Activated CD4-positive, alpha-beta T cell treated with anti-CD3 and anti-CD28 coated beads, Interleukin-2, amount 50 U/mL, for 4 hours (primary cell): Measurements from ENCODE around the gene CNTFR.

Experiments
- DNase-seq, 2 experiments: peaks; one replicate each; pipeline ENCODE4 v3.0.0-alpha.2; 2020

Gene CNTFR

DNA sequence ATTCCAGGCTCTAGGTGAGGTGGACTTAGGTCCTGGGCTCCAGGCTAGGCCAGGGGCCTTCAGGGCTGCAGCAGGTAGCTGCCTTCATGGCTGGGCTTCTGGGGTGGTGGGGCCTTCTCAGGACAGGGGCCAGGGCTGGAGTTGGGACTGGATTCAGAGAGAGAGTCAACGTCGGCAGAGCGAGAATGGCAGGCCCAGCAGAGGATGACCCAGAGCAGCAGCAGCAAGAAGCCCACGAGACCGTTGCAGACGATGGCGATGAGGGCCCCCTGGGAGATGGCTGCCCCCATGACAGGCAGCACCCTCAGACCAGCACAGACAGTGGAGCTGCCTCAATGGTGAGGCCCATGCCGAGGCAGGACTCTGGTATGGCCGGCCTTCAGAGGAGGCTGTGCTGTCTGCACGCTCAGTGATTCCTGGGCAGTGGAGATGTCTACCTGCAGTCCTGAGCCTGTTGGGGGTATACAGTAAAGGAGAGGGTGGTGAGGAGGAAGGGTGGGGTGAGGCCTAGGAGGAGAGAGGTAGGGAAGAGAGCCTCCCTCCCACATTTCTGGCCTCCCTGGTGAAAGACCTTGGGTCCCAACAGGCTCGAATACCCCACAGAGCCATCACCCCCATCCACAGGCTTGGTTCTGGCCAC lies 68.0 kb downstream of the CNTFR start:
- no peak for DNase-seq

- no peak for DNase-seq
These were observed 68.8 kb downstream of the CNTFR start for GRCh38 chr9:34520505-34521385.

- no peak for DNase-seq
These were observed 69.4 kb downstream of the CNTFR start for GRCh38 chr9:34520096-34520495.

- DNase-seq: no peak
These were observed 70.1 kb downstream of the CNTFR start for GRCh38 chr9:34519321-34520020.

DNA sequence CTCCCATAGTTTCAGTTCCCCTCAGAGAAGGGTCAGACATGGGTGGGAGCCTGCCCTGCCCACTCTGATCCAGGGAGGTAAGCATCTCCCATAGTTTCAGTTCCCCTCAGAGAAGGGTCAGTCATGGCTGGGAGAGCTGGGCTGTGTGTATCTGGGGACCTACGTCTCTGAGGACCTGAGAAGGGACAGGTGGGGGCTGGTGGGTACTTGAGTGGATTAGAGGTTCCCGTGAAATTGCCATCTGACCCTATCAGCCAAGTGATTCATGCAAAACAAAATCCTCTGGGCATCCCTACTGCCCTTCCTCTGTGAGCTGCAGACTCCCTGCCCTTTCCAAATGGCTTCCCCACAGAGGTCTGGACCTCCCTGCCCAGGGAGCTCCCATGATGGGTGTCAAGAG lies 70.6 kb downstream of the CNTFR start:
- DNase-seq: no peak

- DNase-seq: no peak
These were observed 71.4 kb downstream of the CNTFR start for GRCh38 chr9:34518110-34518616.

DNA sequence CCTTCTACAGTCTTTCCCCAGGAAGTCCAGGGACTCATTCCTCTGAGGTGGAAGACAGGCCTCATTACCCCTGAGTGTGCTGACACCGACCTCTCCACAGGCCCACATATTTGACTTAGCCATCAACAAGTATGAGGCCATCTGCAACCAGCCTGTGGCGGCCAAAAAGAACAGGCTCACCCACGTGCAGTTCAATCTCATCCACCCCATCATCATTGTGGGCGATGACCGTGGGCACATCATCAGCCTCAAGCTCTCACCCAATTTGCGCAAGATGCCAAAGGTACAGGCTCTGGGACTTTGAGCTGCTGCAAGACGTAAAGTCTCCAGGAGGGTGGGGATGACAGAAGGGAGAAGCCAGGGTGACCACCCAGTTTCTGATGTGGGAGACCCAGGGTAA lies 72.3 kb downstream of the CNTFR start:
- DNase-seq: no peak

GRCh38 chr9:34515959-34516358 lies 73.6 kb downstream of the CNTFR start:
- no peak for DNase-seq

- DNase-seq: no peak
These were observed 74.7 kb downstream of the CNTFR start for GRCh38 chr9:34514816-34515215.

- no peak for DNase-seq
These were observed 75.1 kb downstream of the CNTFR start for GRCh38 chr9:34514401-34514800.

DNA sequence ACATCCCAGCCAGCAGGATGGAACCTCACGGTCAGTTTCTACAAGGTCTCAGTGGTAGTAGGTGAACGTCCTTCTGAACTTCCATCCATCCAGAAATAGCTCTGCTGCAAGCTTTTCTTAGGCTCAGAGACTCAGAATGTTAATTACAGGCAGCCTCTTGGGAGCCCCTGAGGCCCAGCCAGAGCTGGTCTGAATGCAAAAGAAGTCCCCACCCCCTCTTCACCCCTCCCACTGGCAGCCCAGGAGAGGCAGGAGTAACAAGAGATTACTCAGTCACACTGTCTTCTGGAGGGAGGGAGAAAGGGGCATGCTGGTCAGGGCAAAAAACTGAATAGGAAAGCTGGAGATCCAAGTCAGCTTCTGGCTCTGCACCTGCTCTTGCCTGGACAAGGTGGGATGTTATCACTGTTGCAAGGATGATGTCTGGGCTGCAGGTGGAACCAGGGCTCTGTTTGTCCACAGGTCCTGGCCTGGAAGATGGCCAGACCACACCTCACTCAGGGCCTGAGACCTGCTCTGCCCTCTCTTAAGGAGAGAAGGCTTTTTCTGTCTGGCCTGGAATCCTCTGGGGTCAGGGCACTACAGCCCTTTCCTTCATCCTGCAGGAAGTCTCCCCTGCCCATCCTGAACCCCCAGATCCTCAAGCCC lies 75.8 kb downstream of the CNTFR start:
- no peak for DNase-seq

DNA sequence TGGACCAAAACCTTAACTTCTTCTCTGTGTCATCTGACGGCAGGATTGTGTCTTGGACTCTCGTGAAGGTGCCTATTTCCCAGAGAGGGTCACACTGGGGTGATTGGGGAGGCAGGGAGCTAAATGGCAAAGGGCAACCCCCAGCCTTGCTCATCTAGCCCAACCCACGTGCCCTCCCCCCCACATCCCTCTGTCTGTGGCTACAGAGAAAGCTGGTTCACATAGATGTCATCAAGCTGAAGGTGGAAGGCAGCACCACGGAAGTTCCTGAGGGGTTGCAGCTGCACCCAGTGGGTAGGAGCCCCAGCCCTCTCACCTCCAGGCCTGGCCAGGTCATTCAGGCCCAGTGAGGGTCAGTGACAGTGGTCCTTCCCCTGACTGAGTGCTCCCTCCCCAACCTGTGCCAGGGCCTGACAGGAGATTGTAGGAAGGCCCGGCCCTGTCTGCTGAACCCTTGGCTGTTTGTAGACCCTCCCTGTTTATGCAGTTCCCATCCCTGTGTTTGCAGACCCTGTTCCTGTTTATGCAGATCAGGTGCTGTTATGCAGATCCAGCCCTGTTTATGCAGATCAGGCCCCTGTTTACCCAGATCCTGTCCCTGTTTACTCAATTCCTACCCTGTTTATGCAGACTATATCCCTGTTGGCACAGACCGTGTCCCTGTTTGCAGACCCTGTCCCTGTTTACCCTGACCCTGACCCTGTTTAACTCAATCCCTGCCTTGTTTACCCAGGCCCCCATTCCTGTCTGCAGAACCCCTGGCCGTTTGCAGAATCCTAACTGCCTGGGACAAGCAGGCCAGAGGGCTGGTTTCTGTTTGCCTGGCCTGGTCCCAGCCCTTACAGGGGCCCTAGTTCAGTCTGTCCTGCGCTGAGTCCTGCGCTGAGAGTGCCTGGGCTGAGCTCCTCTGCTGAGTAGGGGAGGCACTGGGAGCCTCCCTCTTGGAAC lies 77.1 kb downstream of the CNTFR start:
- DNase-seq: no peak

GRCh38 chr9:34510497-34511468 lies 78.7 kb downstream of the CNTFR start:
- DNase-seq: no peak

DNA sequence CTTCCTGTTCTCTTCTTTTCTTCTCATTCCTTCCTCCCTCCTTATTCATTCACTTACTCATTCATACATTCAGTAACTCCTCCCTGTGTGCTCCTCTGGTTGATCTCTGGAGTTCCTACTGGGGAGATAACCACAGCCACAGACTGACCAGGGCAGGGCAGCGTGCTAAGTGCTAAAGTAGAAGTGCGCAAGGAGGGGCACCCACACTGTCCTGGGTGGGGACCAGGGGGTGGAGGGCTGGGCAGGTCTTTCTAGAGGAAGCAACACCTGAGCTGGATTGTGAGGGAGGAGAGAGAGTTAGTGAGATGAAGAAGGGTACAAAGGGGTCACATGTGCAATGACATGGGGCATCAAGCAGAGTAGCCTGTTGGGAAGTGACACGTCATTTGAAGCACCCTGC lies 80.6 kb downstream of the CNTFR start:
- DNase-seq: no peak

GRCh38 chr9:34508463-34508862 lies 81.1 kb downstream of the CNTFR start:
- no peak for DNase-seq

- DNase-seq: no peak
These were observed 81.6 kb downstream of the CNTFR start for GRCh38 chr9:34507966-34508365.

GRCh38 chr9:34507556-34507955 lies 82.0 kb downstream of the CNTFR start:
- DNase-seq: no peak

DNA sequence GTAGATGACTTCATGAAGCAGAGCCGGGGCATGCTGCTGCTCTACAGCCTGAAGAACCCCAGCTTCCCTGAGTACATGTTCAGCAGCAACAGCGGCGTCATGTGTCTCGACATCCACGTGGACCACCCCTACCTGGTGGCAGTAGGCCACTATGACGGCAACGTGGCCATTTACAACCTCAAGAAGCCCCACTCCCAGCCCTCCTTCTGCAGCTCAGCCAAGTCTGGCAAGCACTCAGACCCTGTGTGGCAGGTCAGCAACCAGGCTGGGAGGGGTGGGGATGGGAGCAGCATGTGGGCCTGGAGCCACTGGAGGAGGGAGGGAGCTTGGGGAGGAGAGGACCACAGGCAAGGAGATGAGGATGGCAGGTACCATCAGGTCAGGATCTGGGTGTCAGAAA lies 82.9 kb downstream of the CNTFR start:
- DNase-seq: no peak

DNA sequence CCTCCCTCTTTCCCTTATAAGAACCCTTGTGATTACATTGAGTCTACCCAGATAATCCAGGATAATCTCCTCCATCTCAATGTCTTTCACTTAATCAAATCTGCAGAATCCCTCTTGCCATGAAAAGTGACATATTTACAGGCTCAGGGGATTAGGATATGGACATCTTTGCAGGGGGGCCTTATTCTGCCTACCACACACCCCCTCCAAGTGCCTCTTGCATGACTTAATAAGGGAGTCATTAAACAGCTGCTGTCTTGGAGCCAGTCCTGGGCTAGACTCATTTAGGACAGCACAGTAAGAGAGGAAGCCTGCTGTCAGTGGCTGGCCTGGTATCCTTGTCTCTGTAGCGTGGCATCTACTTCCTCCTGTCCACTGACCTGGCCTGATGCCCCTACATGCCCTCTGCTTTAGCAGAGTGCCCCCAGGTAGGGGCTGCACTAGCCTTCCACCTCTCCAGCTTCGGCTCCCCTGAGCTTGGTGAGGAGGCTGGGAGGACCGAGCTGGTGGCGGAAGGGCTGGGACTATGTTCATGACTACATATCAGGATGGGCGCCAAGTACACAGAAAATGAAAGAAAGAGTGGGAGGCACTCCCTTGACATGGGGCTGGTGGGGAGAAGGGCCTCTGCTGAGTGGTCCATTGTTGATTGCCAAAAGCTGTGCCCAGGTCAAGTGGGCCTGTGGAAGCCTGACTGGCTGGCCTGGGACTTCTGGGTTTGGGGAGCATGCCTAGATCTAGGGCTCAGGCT lies 84.0 kb downstream of the CNTFR start:
- DNase-seq: no peak

DNA sequence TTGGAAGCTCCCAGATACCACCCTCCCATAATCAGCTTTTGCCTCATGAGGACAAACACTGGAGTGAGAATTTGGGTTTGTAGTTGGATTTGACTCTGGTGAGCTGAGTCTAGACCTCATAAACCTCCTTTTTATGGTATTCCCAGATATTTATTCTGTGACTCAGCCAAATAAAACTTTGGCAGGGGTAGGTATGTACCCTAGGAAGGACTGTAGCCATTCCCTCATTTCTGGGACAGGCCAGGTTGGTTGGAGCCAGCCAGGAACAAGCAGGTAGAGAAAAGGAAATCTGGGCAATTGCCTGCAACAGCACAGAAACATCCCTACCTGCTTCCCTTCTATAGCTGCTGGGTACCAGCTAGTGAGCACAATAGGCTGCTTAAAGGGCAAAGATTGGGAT lies 86.1 kb downstream of the CNTFR start:
- no peak for DNase-seq
